Psoas muscle (tissue), 8 donors: Measurements from ENCODE around the gene TRAPPC2. TPM values are rescaled to one million over a fixed set of nuclear protein-coding genes. Genes with fewer than 3 reads are reported as not detected.

Experiments used
- ATAC-seq, 4 donors: fragments of 200-7000 bp; cut with Tn5 transposase; one replicate each; pipeline ENCODE4 v1.9.1; 2020; ENCODE audit warnings: moderate library complexity in 3 of 4, mild to moderate bottlenecking in 2 of 4
- DNase-seq, 2 donors: peaks; one replicate each; pipeline ENCODE4 v3.0.0-alpha.2; 2020
- H3K27ac ChIP-seq: fragments of 200-600 bp; one replicate; pipeline ENCODE4 v1.8.0; 2022
- H3K27me3 ChIP-seq, 3 donors: fragments of 200-600 bp in 1 of 3; one replicate each; pipeline versions ENCODE4 v1.6.1 to v1.8.0; 2013 to 2022; ENCODE audit warnings: low read length in 2 of 3, mild to moderate bottlenecking in 2 of 3, moderate library complexity in 1 of 3; ENCODE audit not compliant: insufficient read depth in 3 of 3
- H3K36me3 ChIP-seq, 2 donors: fragments of 200-600 bp in 1 of 2; one replicate each; pipeline versions ENCODE4 v1.6.1 to v1.8.0; 2013 to 2022; ENCODE audit warnings: low read depth in 1 of 2, mild to moderate bottlenecking in 1 of 2, moderate library complexity in 1 of 2; ENCODE audit not compliant: insufficient read depth in 1 of 2
- H3K4me1 ChIP-seq: fragments of 200-600 bp; one replicate; pipeline ENCODE4 v1.8.0; 2022
- H3K4me3 ChIP-seq: fragments of 200-600 bp; one replicate; pipeline ENCODE4 v1.8.0; 2022; ENCODE audit warnings: mild to moderate bottlenecking
- H3K9me3 ChIP-seq: fragments of 200-600 bp; one replicate; pipeline ENCODE4 v1.8.0; 2022
- WGBS, 3 donors: extraction: QIAGEN DNeasy Blood & Tissue Kit; methylation state at CpG; one replicate each; pipeline versions ENCODE4 v1.1.6 to v1.1.7; 2013; 5-methylcytosine and 5-hydroxymethylcytosine counted together
- intact Hi-C, 2 donors: fragments of 100-400 bp; cut with DNase I; formaldehyde crosslinking; loops; one replicate each; pipeline versions ENCODE4 v1.11.0 to v1.14.2; 2022
- polyA plus RNA-seq, 3 donors: library from polyadenylated mRNA; stranded (reverse); fragments of 200-250 nt; gene quantifications; one replicate each; pipeline ENCODE4 v1.2.3, GENCODE V29; 2013
- total RNA-seq, 4 donors: library from RNA; stranded (reverse); fragmentation: NEBNext Ultra II Directional in 2 of 4; extraction: Animal tissue kit (Norgen Biotek cat#: 25700) in 2 of 4; gene quantifications; one replicate each; pipeline versions ENCODE4 v1.2.1 to v1.2.4, GENCODE V29; 2021 to 2023
- TF ChIP-seq, protein P1 (sequence below): fragments of 200-600 bp; IDR thresholded peaks from one replicate; pipeline ENCODE4 v1.8.0; 2022; ENCODE audit warnings: antibody characterized with exemption
- donor health status: healthy with polysubstance abuse.
- donor health status: DM: no; HTN: no; CAD: no; lungs with moderate emphysema.
- donor health status: Bipolar disorder and iron deficiency.
- donor health status: healthy.
- donor health status: DM: yes; HTN: yes; CAD: no.
- donor health status: DM: no; HTN: no; CAD: no.
- donor health status: DM: no; HTN: no; CAD: no.
- donor health status: DM: yes; HTN: yes; CAD: no.

The TRAPPC2 gene
- total and polyA plus RNA-seq, 7 donors: 2.1 to 6.3 (median 4.0) TPM

DNA sequence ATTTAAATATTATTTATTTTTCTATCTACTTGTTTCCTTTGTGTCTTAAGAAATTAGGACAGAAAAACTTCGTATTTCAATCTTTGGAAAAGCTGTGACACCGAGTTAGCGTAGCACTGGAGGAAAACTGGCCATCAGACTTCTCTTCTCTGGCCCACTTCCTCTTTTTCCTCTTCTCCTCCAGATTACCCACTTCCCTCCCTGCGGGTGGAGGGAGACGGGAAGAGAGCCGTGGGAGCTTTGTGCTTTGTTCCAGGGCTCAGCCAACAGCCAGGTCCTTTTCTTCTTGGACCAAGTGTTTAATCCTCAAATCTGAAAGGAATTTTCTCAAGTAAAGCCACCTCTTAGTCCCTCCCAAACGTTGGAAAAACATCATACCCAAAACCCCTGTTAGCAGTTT is 29.9 kb upstream of the TRAPPC2 start:
- Histone ChIP-seq H3K4me1 (no peaks in the 10 kb centered on the region), H3K4me3 (no peak overlapping the region), H3K27ac (no peak overlapping the region), H3K27me3 (no peaks in the 10 kb centered on the region), H3K9me3 (no peaks in the 10 kb centered on the region), H3K36me3 (peaks cover 0 to 83% of the 10 kb centered on the region in 2 donors)
- intact Hi-C loops: no loop called here
- no peak for DNase-seq
- no peak for ATAC-seq
- 48 to 55% (median 49%) methylated on average over 7 of the region's 7 CpGs for WGBS, 3 donors
- TF ChIP-seq, protein P1, sequence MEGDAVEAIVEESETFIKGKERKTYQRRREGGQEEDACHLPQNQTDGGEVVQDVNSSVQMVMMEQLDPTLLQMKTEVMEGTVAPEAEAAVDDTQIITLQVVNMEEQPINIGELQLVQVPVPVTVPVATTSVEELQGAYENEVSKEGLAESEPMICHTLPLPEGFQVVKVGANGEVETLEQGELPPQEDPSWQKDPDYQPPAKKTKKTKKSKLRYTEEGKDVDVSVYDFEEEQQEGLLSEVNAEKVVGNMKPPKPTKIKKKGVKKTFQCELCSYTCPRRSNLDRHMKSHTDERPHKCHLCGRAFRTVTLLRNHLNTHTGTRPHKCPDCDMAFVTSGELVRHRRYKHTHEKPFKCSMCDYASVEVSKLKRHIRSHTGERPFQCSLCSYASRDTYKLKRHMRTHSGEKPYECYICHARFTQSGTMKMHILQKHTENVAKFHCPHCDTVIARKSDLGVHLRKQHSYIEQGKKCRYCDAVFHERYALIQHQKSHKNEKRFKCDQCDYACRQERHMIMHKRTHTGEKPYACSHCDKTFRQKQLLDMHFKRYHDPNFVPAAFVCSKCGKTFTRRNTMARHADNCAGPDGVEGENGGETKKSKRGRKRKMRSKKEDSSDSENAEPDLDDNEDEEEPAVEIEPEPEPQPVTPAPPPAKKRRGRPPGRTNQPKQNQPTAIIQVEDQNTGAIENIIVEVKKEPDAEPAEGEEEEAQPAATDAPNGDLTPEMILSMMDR: no peak

DNA sequence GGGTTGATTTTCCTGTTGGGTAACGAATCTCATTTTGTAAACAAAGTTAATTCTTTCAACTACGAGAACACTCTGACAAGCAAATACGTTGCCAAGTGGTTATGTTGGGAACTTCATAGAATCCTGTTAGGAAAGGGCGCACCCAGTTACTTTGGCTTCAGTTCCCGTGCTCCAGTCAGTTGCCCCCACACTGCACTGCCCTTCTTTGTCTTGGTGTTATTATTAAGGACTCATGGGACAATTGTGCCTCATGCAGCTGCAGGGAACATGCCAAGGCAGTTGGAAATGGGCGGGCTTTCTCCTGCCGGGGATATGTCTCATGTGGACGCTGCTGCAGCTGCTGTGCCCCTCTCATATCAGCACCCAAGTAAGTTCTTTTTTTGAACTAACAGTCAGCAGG is 29.1 kb upstream of the TRAPPC2 start:
- Histone ChIP-seq H3K9me3 (no peaks in the 10 kb centered on the region), H3K36me3 (peaks cover 0 to 83% of the 10 kb centered on the region in 2 donors), H3K27ac (no peak overlapping the region), H3K4me1 (no peaks in the 10 kb centered on the region), H3K27me3 (no peaks in the 10 kb centered on the region), H3K4me3 (no peak overlapping the region)
- intact Hi-C loops: no loop called here
- TF ChIP-seq, protein P1: no peak
- peak in 2 of 4 donors; percentile 19 to 40 for ATAC-seq
- WGBS, 3 donors: 41 to 50% (median 46%) methylated on average over 8 of the region's 8 CpGs
- peak in 1 of 2 donors; percentile 56 for DNase-seq

DNA sequence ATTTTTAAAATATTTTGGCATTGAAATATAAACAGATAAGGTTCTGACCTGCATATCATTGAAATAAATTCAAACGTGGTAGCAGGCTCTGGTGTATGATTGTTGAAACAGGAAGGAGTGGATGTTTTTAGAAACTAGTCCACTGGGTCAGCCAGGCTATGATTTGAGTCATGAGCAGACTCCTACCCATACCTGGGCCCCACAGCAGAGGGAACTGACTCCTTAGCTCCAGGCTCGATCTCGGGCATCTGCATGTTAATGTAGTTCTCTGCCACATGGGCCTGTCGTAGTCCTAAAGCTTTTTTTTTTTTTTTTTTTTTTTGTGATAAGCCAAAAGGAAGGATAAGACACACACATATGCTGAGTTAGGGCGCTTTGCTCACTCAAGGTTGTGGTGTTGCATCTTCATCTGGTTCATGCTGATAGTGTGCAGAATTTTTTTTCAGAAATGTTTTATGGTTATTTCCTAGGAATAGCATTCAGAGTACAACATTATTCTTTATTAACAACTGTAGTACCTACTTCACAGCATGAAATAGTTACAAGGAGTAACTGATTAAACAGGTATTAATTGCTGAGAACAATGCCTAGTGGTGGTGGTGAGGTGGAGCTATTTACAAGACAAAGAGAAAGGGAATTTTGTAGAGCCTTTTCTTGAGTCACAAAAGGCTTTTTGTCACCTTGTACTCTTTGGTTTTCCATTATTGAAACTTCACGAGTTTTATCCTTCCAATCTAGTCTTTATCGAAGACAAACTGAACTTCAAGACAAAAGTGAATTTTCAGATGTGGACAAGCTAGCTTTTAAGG is 27.4 kb upstream of the TRAPPC2 start:
- intact Hi-C loops: no loop called here
- whole genome bisulfite sequencing, 3 donors: 69 to 74% (median 70%) methylated on average over 7 of the region's 7 CpGs
- ATAC-seq (no peak), DNase-seq (no peak)
- Histone ChIP-seq H3K4me3 (no peak overlapping the region), H3K9me3 (no peaks in the 10 kb centered on the region), H3K27ac (no peak overlapping the region), H3K27me3 (no peaks in the 10 kb centered on the region), H3K36me3 (peaks cover 0 to 83% of the 10 kb centered on the region in 2 donors), H3K4me1 (no peaks in the 10 kb centered on the region)
- TF ChIP-seq, protein P1: no peak

DNA sequence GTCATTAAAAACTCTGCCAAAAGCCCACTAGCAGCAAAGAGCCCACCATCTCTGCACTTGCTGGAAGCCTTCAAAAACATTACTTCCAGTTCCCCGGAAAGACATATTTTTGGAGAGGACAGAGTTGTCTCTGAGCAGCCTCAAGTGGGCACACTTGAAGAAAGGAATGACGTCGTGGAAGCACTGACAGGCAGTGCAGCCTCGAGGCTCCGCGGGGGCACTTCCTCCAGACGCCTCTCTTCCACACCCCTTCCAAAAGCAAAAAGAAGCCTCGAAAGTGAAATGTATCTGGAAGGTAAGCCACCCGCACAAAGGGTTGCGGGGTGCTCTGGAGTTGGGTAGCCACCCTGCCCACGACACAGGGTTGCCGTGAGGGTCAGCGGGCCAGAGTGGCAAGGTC is 26.0 kb upstream of the TRAPPC2 start:
- TF ChIP-seq, protein P1: no peak
- intact Hi-C loops: no loop called here
- Histone ChIP-seq H3K9me3 (no peaks in the 10 kb centered on the region), H3K4me3 (no peak overlapping the region), H3K27me3 (no peaks in the 10 kb centered on the region), H3K4me1 (no peaks in the 10 kb centered on the region), H3K27ac (no peak overlapping the region), H3K36me3 (peaks cover 0 to 80% of the 10 kb centered on the region in 2 donors)
- 75 to 87% (median 83%) methylated on average over 13 of the region's 13 CpGs for WGBS, 3 donors
- DNase-seq: no peak
- no peak for ATAC-seq
